Progenitor cell of endocrine pancreas (in vitro differentiated cells): ENCODE data around the gene FOXP3. TPM values are rescaled to one million over a fixed set of nuclear protein-coding genes. Genes with fewer than 3 reads are reported as not detected.
A peak's percentile ranks its signal among the peaks of the same experiment; 100 is the strongest.
"Not testable (repeated sequence)": the region's sequence is repeated elsewhere in the genome, so short reads cannot be mapped to it uniquely, and the experiment has no call there.

ENCODE experiments used
- DNase-seq: peaks from one replicate; pipeline ENCODE4 v3.0.0; 2021; ENCODE audit warnings: low spot score; ENCODE audit not compliant: unreplicated experiment
- H3K27ac Mint-ChIP-seq: 2 replicates; pipeline ENCODE4 v1.8.0; 2021; ENCODE audit warnings: mild to moderate bottlenecking, moderate library complexity, mixed read lengths
- H3K27me3 Mint-ChIP-seq: 2 replicates; pipeline ENCODE4 v1.8.0; 2021; ENCODE audit warnings: mixed read lengths
- H3K36me3 Mint-ChIP-seq: 2 replicates; pipeline ENCODE4 v1.8.0; 2022; ENCODE audit warnings: mixed read lengths; ENCODE audit not compliant: insufficient read depth
- H3K4me1 Mint-ChIP-seq: 2 replicates; pipeline ENCODE4 v1.8.0; 2021; ENCODE audit warnings: low read depth, mixed read lengths
- H3K4me3 Mint-ChIP-seq: 2 replicates; pipeline ENCODE4 v1.8.0; 2021; ENCODE audit warnings: low read depth, mild to moderate bottlenecking, moderate library complexity, mixed read lengths
- H3K9me3 Mint-ChIP-seq: 2 replicates; pipeline ENCODE4 v1.8.0; 2021; ENCODE audit warnings: low read depth, mixed read lengths
- long read RNA-seq: library from polyadenylated mRNA; unstranded; transcript quantifications from one replicate; pipeline ENCODE4 v2.0.0, GENCODE V29; 2020
- total RNA-seq: library from RNA; stranded (reverse); gene quantifications from 2 replicates; pipeline ENCODE4 v1.2.1, GENCODE V29; 2021
- TF ChIP-seq, protein P1 (sequence below): fragments of 200-600 bp; sonication (generic); IDR thresholded peaks from one replicate; pipeline ENCODE4 v1.5.0; 2021; ENCODE audit warnings: antibody characterized with exemption, mild to moderate bottlenecking; ENCODE audit not compliant: unreplicated experiment

The FOXP3 gene, protein sequence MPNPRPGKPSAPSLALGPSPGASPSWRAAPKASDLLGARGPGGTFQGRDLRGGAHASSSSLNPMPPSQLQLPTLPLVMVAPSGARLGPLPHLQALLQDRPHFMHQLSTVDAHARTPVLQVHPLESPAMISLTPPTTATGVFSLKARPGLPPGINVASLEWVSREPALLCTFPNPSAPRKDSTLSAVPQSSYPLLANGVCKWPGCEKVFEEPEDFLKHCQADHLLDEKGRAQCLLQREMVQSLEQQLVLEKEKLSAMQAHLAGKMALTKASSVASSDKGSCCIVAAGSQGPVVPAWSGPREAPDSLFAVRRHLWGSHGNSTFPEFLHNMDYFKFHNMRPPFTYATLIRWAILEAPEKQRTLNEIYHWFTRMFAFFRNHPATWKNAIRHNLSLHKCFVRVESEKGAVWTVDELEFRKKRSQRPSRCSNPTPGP
- 0.24 and 0.33 TPM in 2 replicates for total RNA-seq
- long read RNA-seq, partial matches to known transcripts = 0 of 1 reads
- long read RNA-seq, other reads (novel, unspliced or antisense) = 1 of 1 reads

DNA sequence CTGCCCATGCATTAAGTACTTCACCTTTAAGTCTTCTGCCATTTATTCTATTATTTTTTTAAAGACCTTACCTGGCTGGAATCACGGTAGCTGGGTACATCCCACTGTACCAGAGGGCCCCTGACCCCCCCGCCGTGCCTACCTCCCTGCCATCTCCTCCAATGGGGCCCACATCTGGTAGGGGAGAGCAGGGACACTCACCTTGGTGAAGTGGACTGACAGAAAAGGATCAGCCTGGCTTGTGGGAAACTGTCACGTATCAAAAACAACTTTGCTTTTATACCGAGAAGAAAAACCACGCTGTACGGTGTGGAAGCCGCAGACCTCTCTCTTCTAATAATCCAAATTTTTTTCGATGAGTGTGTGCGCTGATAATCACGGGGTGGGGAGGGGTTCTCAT, at the start of gene FOXP3:
TSS of gene FOXP3 (minus strand) at position 251 of the 400 bp plus-strand sequence. CDS start 6,205 bp downstream, outside the sequence.
- TF ChIP-seq, protein P1, sequence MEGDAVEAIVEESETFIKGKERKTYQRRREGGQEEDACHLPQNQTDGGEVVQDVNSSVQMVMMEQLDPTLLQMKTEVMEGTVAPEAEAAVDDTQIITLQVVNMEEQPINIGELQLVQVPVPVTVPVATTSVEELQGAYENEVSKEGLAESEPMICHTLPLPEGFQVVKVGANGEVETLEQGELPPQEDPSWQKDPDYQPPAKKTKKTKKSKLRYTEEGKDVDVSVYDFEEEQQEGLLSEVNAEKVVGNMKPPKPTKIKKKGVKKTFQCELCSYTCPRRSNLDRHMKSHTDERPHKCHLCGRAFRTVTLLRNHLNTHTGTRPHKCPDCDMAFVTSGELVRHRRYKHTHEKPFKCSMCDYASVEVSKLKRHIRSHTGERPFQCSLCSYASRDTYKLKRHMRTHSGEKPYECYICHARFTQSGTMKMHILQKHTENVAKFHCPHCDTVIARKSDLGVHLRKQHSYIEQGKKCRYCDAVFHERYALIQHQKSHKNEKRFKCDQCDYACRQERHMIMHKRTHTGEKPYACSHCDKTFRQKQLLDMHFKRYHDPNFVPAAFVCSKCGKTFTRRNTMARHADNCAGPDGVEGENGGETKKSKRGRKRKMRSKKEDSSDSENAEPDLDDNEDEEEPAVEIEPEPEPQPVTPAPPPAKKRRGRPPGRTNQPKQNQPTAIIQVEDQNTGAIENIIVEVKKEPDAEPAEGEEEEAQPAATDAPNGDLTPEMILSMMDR = no peak
- DNase-seq = no peak
- Mint-ChIP-seq H3K27me3 (no peaks in the 10 kb centered on the region), H3K36me3 (no peaks in the 10 kb centered on the region), H3K4me1 (peaks cover 5% of the 10 kb centered on the region), H3K4me3 (no peak within 1 kb of the TSS), H3K9me3 (peaks cover 31% of the 10 kb centered on the region), H3K27ac (no peak within 1 kb of the TSS)

DNA sequence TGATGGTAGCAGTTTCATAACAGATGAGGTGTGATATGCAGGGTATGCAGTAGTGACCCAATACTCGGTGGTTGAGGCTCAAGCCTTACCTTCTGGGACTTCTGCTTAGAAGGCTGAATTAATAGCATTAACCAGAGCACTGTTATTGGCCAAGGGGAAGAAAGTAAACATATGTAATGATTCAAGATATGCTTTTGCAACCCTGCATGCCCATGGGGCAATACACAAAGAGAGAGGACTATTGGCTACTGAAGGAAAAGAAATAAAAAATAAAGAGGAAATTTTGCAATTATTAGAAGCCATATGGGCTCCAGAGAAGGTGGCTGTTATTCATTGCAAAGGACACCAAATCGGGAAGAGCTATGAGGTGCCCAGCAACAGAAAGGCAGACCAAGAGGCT, 47.7 kb upstream of the FOXP3 start:
- peaks cover 16% of the 10 kb centered on the region for H3K9me3 Mint-ChIP-seq
- no peak overlapping the region for H3K27ac Mint-ChIP-seq
- no peak for DNase-seq
- no peaks in the 10 kb centered on the region for H3K27me3 Mint-ChIP-seq
- peaks cover 21% of the 10 kb centered on the region for H3K4me1 Mint-ChIP-seq
- TF ChIP-seq, protein P1 = no peak
- peaks cover 2% of the 10 kb centered on the region for H3K36me3 Mint-ChIP-seq
- no peak overlapping the region for H3K4me3 Mint-ChIP-seq

DNA sequence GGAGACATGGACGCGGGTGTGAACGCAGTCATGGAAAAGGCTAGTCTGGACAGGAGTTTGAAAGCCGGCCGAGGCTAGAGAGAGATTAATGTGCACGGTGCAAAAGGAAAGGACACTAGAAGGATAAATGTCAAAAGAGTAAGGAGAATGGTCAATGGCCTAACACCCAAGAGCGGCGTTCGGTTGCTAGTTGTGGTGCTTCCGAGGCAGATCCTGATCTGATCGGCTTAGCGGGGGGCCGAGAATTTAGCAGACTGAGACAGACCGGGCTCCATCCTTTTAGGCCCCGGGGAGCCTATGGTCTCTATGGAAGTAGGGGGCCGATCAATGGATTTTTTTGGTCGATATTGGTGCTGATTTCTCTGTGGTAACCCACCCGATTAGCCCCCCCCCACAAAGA, 45.9 kb upstream of the FOXP3 start:
- peak overlapping the region; percentile 95 for H3K27ac Mint-ChIP-seq

DNA sequence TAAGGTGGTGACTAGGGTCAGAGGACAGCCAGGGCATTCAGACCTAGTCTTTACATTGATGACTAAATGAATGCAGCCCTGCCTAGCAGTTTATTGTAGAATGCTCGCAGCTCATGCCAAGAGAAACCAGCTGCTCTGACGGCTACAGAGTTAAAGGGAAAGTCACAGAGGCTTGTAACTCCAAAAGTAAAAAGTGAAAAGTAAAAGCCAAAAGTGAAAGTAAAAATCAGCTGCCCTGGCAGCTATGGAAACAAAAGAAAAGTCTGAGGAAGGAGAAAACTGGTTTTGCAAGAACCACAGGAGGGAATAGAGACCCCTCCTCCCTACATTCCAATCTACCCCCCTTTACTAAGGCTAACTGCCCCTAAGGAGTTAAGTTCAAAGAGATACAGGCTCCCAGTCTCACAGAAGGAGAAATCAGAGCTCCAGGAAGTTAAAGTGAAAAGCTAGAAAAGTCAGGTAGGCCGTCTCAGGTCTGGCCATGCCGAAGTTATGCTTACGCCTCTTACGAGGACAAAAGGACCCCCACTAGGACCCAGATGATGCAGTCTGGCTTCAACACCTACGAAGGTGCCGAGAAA, 45.0 kb upstream of the FOXP3 start:
- peaks cover 2% of the 10 kb centered on the region for H3K36me3 Mint-ChIP-seq
- peaks cover 16% of the 10 kb centered on the region for H3K9me3 Mint-ChIP-seq
- no peak for DNase-seq
- peak overlapping the region; percentile 95 for H3K27ac Mint-ChIP-seq
- H3K4me3 Mint-ChIP-seq = peak overlapping the region; percentile 50
- TF ChIP-seq, protein P1 = no peak
- H3K4me1 Mint-ChIP-seq = peaks cover 21% of the 10 kb centered on the region
- no peaks in the 10 kb centered on the region for H3K27me3 Mint-ChIP-seq

More for the DNA sequence above, 45.9 kb upstream of the FOXP3 start:
- Mint-ChIP-seq H3K4me1 (peaks cover 21% of the 10 kb centered on the region), H3K4me3 (no peak overlapping the region), H3K36me3 (peaks cover 2% of the 10 kb centered on the region), H3K27me3 (no peaks in the 10 kb centered on the region), H3K9me3 (peaks cover 16% of the 10 kb centered on the region)
- no peak for DNase-seq
- TF ChIP-seq, protein P1 = no peak

DNA sequence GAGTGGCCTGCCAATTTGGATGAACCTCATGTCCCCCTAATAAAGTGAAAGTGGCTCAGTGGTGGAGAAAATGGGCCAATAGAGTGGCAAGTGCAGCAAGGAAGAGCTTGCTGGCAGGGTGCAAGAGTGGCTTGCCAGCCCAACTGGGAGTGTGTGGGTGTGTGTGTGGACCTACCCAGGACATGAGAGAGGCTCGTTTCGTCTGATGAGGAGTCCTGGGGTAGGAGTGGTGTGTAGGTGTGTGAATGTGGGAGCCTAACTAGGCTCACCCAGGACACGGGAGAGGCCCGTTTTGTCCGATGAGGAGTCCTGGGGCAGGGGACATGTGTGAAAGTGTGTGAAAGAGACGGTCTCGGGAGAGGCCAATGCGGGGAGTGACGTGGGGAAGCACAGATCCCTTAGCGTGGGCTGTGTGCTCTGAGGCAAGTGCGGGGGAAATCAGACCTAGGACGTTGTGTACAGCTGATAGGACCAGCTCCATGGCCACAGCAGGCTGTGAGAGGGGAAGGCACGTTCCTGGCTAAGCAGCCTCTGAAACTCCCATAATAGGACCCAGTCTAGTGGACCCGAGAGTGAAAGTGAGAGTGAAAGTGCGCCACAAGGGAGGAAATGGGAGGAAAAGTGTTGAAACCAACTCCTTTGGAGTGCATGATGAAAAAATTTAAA, 44.2 kb upstream of the FOXP3 start:
- TF ChIP-seq, protein P1 = no peak
- no peak for DNase-seq
- H3K36me3 Mint-ChIP-seq = peaks cover 2% of the 10 kb centered on the region
- peaks cover 21% of the 10 kb centered on the region for H3K4me1 Mint-ChIP-seq
- peak overlapping the region; percentile 55 for H3K4me3 Mint-ChIP-seq
- no peaks in the 10 kb centered on the region for H3K27me3 Mint-ChIP-seq
- H3K9me3 Mint-ChIP-seq = peaks cover 16% of the 10 kb centered on the region
- H3K27ac Mint-ChIP-seq = peak overlapping the region; percentile 95

DNA sequence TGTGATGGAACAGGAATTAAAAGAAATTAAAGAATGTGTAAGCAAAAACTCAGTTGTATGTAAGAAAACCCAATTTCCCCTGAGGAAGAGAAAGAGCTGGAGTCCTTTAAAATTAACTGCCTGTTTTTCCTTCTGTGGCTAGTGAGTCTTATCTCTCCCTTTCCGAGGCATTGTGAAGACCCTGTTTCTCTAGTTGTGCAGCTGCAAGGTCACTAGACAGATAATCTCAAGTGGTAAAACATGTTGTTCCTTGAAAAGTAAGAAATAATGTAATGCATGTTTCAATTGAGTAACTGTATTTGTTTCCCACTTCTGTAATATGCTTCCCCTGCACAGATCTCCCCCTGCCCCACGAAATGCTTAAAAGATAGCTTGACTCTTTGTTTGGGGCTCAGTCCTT, 43.3 kb upstream of the FOXP3 start:
- not testable (repeated sequence) for H3K4me3 Mint-ChIP-seq, H3K27me3 Mint-ChIP-seq, DNase-seq, H3K27ac Mint-ChIP-seq, H3K36me3 Mint-ChIP-seq
- Mint-ChIP-seq H3K4me1 (peaks cover 21% of the 10 kb centered on the region), H3K9me3 (peaks cover 21% of the 10 kb centered on the region)
